Left ventricle myocardium inferior (tissue), 1 donor: ENCODE measurements around the gene MRPL43. TPM values are rescaled to one million over a fixed set of nuclear protein-coding genes. Genes with fewer than 3 reads are reported as not detected.

ENCODE experiments used
- DNase-seq: peaks from one replicate; pipeline ENCODE4 v3.0.0-alpha.2; 2020
- H3K27ac ChIP-seq: fragments of 200-600 bp; replicated peaks from 2 replicates; pipeline ENCODE4 v1.8.0; 2021
- H3K27me3 ChIP-seq: fragments of 200-600 bp; 2 replicates; pipeline ENCODE4 v1.8.0; 2021; ENCODE audit warnings: low read depth
- H3K36me3 ChIP-seq: fragments of 200-600 bp; 2 replicates; pipeline ENCODE4 v1.8.0; 2021
- H3K4me1 ChIP-seq: fragments of 200-600 bp; 2 replicates; pipeline ENCODE4 v1.8.0; 2021
- H3K4me3 ChIP-seq: fragments of 200-600 bp; 2 replicates; pipeline ENCODE4 v1.8.0; 2021; ENCODE audit warnings: mild to moderate bottlenecking, moderate library complexity
- H3K9me3 ChIP-seq: fragments of 200-600 bp; replicated peaks from 2 replicates; pipeline ENCODE4 v1.8.0; 2021
- CTCF ChIP-seq: fragments of 200-600 bp; IDR thresholded peaks from 2 replicates; pipeline ENCODE4 v1.8.0; 2021; ENCODE audit warnings: antibody characterized with exemption, mild to moderate bottlenecking, borderline replicate concordance
- intact Hi-C: fragments of 100-400 bp; cut with micrococcal nuclease; formaldehyde crosslinking; loops from one replicate; pipeline ENCODE4 v1.11.0; 2022
- total RNA-seq: library from RNA; stranded (reverse); fragmentation: NEBNext Ultra II Directional; extraction: Animal tissue kit (Norgen Biotek cat#: 25700); gene quantifications from one replicate; pipeline ENCODE4 v1.2.1, GENCODE V29; 2021
- donor health status: DM: no; HTN: yes; CAD: no; lungs with severe emphysema.

Gene MRPL43
- total RNA-seq, 1 donor from 2014 or later: 49.7 TPM

GRCh38 chr10:100972904-100973535 lies 14.3 kb downstream of the MRPL43 start:
- Histone ChIP-seq H3K4me1 (peaks cover 17% of the 10 kb centered on the region), H3K27ac (no peak overlapping the region), H3K4me3 (no peak overlapping the region), H3K36me3 (peaks cover under 1% of the 10 kb centered on the region), H3K27me3 (no peaks in the 10 kb centered on the region), H3K9me3 (no peaks in the 10 kb centered on the region)
- TF ChIP-seq CTCF: no peak
- intact Hi-C loops: no loop called here
- no peak for DNase-seq

DNA sequence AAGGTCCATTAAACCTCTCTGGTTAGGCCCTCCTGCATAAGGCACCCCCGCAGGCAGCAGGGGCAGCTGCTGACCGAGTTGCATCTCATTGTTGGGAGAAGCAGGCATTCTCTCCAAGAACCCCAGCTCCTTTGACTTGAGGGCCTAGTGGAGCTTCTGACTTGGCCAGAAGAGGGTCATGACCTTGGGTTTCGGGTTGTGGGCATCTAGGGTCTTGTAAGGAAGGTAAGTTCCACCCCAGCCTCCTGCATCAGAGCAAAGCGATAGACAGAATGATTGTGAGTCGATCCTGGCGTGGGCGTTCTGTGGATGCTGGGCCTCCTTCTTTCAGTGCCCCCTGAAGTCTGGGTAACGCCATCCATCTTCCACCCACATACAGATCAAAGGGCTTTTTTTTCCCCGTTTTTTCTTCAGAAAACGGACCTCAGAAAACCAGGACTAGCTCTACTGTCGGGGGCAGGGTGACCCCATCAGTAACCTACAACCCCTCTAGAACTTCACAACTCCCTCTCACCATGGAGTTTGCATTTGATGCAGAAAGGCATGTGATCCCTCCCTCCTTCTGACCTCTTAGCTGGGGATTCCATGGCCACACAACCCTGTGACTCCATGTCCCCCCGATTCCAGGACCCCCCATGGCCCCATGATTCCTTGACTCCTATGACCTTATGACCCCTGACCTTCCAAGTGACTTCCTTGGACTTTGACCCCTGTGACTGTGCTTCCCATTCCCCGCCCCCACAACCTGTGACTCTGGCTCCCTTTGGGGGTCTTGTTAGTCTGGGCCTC lies 15.0 kb downstream of the MRPL43 start:
- no peak for DNase-seq
- no peak overlapping the region for H3K4me3 ChIP-seq
- H3K27me3 ChIP-seq: no peaks in the 10 kb centered on the region
- H3K9me3 ChIP-seq: no peaks in the 10 kb centered on the region
- H3K4me1 ChIP-seq: peaks cover 17% of the 10 kb centered on the region
- H3K27ac ChIP-seq: no peak overlapping the region
- TF ChIP-seq CTCF: no peak
- H3K36me3 ChIP-seq: no peaks in the 10 kb centered on the region
- intact Hi-C loops: no loop called here

DNA sequence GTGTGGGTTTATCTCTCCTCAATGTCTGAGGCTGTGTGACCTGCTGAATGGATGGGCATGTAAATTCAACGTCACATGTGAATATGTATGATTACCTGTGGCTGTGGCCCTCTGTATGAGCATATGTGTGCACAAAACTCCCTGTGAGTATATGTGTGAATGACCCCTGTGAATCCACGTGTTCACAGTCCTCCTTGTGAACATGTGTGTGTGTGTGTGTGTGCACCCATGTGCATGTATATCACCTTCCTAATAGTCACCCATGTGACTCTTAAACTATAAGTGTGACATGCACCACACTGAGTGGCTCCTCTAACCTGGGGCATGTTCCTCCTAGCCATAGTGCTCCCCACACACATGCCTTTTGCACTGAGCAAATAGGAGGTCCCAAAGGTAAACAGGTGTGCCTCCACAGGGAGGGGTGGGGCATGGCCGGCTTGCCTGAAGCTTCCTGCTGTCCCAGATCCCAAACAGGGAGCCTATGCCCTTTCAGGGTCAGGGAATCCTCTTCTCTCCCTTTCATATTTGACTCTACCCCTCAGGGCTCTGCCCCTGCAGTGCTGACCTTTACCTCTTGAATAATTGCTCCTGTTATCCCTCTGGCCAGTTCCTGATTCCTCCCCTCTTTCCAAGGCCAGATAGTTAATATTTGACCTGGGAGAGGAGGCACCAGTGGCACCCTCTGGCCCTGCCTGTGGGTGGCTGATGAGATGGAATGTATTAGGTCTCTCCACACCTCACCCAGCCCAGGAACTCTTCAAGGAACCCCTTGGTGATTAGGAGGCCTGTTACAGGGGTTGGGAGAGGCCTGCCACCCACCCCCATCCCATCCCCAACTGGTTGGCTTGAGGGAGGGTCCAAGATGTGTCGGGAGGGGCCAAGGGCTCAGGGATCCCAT lies 16.1 kb downstream of the MRPL43 start:
- DNase-seq: no peak
- Histone ChIP-seq H3K4me3 (no peak overlapping the region), H3K27me3 (no peaks in the 10 kb centered on the region), H3K36me3 (peaks cover 5% of the 10 kb centered on the region), H3K4me1 (peaks cover 17% of the 10 kb centered on the region), H3K27ac (no peak overlapping the region), H3K9me3 (no peaks in the 10 kb centered on the region)
- no peak for TF ChIP-seq CTCF
- intact Hi-C loops: no loop called here

DNA sequence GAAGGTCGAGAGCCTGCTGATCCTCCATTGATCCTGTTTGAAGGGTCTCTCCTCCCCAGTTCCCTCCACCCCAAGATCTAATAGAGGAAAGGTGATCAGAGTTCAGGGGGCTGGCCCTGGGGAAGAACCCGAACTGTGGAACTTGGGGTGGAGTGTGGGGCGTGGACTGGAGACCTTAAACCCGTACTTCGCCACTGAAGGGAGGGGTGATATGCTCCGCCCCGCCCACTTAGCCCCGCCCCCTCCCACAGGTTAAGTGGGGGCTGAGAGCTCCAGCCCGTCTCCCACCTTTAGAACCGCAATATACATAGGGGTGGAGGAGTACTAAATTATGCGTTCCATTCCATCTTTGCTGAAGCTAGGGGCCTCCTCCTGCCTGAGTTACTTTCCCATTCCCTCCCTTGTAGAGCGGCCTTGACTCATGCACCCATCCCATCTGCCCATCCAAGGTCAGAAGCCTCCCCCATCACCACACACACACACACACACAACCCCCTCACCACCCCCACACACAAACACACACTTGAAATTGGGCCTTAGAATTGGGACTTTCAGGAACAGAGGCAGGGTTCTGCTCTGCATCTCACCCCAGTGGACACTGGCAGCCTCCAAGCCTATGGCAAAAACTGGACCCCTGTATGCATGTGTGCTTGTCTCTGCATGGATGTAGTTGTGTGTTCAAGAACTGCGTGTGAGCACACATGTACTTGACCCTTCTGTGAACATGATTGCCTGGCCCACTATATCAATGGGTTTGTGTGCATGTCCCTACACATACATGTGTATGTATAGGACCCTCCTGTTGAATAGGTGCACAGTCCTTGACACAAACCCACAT lies 17.0 kb downstream of the MRPL43 start:
- peaks cover 17% of the 10 kb centered on the region for H3K4me1 ChIP-seq
- peak overlapping the region; percentile 76 for H3K4me3 ChIP-seq
- H3K27me3 ChIP-seq: no peaks in the 10 kb centered on the region
- peaks cover 11% of the 10 kb centered on the region for H3K36me3 ChIP-seq
- intact Hi-C loops: no loop called here
- no peak for DNase-seq
- no peak overlapping the region for H3K27ac ChIP-seq
- no peaks in the 10 kb centered on the region for H3K9me3 ChIP-seq
- no peak for TF ChIP-seq CTCF
